Measurements from ENCODE around the gene MTA1. TPM values are rescaled to one million over a fixed set of nuclear protein-coding genes. Genes with fewer than 3 reads are reported as not detected.
A peak's percentile ranks its signal among the peaks of the same experiment; 100 is the strongest.

Gene MTA1
- polyA plus RNA-seq, 2 of the 4 experiments (the other 2 are of a cell fraction) = 46.8 to 86.7 TPM

DNA sequence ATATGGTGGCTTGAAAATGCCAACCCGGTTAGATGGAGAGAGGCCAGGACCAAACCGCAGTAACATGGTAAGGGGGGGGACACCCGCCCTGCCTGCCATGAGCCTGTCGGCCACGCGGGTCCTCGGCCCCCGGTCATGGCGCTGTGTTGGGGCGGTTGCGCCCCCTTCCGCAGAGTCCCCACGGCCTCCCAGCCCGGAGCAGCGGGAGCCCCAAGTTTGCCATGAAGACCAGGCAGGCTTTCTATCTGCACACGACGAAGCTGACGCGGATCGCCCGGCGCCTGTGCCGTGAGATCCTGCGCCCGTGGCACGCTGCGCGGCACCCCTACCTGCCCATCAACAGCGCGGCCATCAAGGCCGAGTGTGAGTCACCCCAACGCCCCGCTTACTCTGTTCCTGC lies 44.9 kb downstream of the MTA1 start (continued):
- TF ChIP-seq RARB (CRISPR knock-in tag; IDR thresholded peaks at IDR 0.05) = no peak
- no peak for TF ChIP-seq RFX5 (IDR thresholded peaks at IDR 0.05)
- TF ChIP-seq CEBPB (IDR thresholded peaks at IDR 0.05) = no peak

DNA sequence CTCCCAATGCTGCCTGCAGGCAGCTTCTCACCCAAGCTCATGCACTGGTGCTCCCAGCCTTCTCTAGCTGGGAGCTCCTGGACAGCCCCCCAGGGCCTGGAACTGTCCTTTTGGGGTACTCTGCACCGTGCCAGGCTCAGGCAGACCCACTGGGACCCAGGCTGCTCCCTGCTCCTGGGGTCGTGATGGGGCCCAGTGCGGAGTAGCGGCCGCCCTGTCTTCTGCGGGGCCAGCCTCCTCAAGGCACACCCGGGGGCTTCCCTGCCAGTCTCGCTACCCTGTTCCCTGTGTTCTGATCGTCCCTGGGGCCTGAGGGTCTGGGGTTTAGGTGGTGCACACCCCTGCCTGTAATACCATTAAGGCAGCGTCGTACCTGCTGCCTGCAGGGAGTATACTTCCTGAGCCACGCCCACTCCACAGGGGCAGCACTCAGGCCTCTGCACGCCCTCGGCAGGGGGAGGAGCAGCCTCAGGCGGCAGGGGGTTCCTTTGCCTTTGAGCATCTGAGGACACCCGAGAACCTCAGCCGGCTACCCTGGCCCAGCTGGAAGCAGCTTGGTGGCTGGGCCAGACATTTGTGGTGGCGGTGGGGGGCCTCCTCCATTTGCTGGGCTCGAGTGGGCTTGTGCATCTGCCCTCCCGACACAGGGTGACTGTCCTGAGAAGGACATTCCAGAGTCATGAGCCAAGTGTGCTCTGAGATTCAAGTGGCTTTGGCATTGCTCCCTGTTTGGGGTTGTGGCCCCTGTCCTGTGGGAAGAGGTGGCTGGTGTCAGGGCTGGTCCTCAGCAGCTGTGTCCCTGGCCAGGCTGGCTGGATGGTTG lies 45.8 kb downstream of the MTA1 start:
- FAIRE-seq (no peak), DNase-seq (ENCODE audit: low read depth in 1 of 2, low spot score in 1 of 2) (no peak), ATAC-seq (peak in 1 of 2 experiments; percentile 10; a peak in 3 of 6 replicates)
- Histone ChIP-seq H3K4me3 (no peak overlapping the region), H3K4me1 (peaks cover 11% of the 10 kb centered on the region), H3K9me3 (no peaks in the 10 kb centered on the region), H3K27ac (peak overlapping the region in 1 of 2 experiments; percentile 16; a peak in 1 of 6 replicates), H3K4me2 (no peak overlapping the region; the same call in 2 of the 3 replicates)
- TF ChIP-seq CHD4 (IDR thresholded peaks at IDR 0.05; ENCODE audit: borderline replicate concordance) (no peak), TFCP2L1 (CRISPR knock-in tag; IDR thresholded peaks at IDR 0.05) (no peak), POLR2A (IDR thresholded peaks at IDR 0.05; ENCODE audit: low read length) (no peak), NPAS2 (CRISPR knock-in tag; IDR thresholded peaks at IDR 0.05; ENCODE audit: borderline replicate concordance) (no peak)
- TF ChIP-seq, protein P1, sequence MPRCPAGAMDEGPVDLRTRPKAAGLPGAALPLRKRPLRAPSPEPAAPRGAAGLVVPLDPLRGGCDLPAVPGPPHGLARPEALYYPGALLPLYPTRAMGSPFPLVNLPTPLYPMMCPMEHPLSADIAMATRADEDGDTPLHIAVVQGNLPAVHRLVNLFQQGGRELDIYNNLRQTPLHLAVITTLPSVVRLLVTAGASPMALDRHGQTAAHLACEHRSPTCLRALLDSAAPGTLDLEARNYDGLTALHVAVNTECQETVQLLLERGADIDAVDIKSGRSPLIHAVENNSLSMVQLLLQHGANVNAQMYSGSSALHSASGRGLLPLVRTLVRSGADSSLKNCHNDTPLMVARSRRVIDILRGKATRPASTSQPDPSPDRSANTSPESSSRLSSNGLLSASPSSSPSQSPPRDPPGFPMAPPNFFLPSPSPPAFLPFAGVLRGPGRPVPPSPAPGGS (IDR thresholded peaks at IDR 0.05) = no peak
- ChIA-PET CTCF (interaction anchor here (1.0 to 9.6 kb wide), 3 partner anchors 9 to 25 kb away, joined by 3 to 58 read pairs (median 8); partner anchors contain the start of gene TEDC1), POLR2A (no interaction called here)
- 63% methylated on average over 6 of the region's 20 CpGs for WGBS (ENCODE audit: missing lambda C conversion rate)

DNA sequence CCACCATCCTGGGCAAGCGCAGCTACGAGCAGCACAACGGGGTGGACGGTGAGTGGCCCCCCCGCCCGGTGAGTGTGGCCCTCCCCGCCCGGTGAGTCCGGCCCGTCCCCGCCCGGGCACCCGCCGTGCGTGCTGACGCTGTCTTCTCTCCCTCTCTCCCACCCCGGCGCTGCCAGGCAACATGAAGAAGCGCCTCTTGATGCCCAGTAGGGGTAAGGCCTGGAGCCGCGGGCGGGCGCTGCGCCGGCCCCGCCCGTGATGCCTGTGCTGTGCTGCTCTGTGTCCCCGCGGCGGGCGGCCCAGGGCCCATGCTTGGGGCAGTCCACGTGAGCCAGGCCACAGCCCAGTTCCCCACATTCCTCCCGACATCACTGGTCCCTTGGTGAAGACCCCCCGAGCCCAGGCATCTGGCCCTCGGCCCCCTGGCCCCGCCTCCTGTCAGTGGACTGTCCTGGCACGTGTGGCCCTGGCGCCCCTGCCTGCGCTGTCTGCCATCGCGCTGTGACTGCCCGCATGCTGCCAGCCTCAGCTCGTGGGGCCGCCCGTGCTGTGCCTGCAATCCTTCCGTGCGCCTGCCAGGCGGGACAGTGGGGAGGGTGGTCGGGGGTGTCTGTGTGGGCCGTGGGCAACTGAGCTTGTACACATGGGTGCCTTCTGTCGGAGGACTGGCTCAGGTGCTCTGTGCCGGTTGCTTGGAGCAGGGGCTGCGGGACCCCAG lies 47.1 kb downstream of the MTA1 start:
- FAIRE-seq = no peak
- TF ChIP-seq, protein P1 (IDR thresholded peaks at IDR 0.05) = no peak
- TF ChIP-seq HOXB13 (CRISPR knock-in tag; IDR thresholded peaks at IDR 0.05; ENCODE audit: low read depth) (no peak), ZFP36 (IDR thresholded peaks at IDR 0.05; ENCODE audit: borderline replicate concordance, partially characterized antibody) (no peak)
- TF ChIP-seq, protein P2, sequence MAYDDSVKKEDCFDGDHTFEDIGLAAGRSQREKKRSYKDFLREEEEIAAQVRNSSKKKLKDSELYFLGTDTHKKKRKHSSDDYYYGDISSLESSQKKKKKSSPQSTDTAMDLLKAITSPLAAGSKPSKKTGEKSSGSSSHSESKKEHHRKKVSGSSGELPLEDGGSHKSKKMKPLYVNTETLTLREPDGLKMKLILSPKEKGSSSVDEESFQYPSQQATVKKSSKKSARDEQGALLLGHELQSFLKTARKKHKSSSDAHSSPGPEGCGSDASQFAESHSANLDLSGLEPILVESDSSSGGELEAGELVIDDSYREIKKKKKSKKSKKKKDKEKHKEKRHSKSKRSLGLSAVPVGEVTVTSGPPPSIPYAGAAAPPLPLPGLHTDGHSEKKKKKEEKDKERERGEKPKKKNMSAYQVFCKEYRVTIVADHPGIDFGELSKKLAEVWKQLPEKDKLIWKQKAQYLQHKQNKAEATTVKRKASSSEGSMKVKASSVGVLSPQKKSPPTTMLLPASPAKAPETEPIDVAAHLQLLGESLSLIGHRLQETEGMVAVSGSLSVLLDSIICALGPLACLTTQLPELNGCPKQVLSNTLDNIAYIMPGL (CRISPR knock-in tag; IDR thresholded peaks at IDR 0.05; ENCODE audit: borderline replicate concordance) = no peak
- ChIA-PET POLR2A (no interaction called here), CTCF (interaction anchor here (1.9 to 9.6 kb wide), 3 partner anchors 14 to 23 kb away, joined by 8 to 107 read pairs (median 58); partner anchors contain the start of gene TEDC1)
- ATAC-seq = no peak
- H3K4me2 ChIP-seq = no peak overlapping the region
- WGBS (ENCODE audit: missing lambda C conversion rate) = 93% methylated on average over 29 of the region's 53 CpGs
- peaks cover 21% of the 10 kb centered on the region for H3K4me1 ChIP-seq
- H3K27ac ChIP-seq = no peak overlapping the region
- no peak overlapping the region for H3K4me3 ChIP-seq
- no peaks in the 10 kb centered on the region for H3K9me3 ChIP-seq
- no peak for DNase-seq (ENCODE audit: low read depth in 1 of 2, low spot score in 1 of 2)

DNA sequence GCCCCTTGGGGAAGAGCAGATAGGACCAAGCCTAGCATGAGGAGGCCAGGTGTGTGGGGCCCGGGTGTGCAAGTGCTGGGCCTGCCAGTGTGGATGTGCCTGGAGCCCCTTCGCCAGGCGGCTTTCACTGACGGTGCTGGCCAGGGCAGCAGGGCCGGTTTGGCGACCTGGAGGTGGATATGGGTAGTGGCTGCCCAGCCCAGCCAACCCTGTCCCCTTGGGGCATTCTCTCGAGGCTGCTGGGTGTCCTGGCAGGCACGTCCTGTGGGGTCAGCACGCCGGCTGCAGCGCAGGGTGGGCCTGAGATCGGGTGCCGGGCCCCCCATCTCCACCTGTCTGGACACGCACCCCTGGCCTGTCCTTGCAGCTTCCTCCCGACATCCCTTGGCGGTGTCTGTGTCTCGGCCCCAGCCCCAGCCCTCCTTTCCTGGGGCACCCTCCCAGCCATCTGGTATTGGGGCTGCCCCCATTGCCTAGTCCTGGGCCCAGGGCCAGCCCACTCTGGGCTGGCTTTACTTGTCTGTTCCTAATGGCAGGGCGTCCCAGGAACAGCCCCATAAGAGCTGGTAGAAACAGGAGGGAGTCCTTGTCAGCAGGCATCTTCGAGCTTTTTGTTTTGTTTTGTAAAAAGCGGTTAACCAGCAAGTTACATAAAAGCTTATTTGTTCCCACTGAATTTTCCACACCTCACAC lies 47.8 kb downstream of the MTA1 start:
- no peak overlapping the region for H3K4me2 ChIP-seq
- FAIRE-seq (no peak), DNase-seq (ENCODE audit: low read depth in 1 of 2, low spot score in 1 of 2) (no peak), ATAC-seq (no peak)
- CTCF ChIA-PET = interaction anchor here (1.5 to 9.6 kb wide), 3 partner anchors 9 to 23 kb away, joined by 4 to 107 read pairs (median 58); partner anchors contain the start of gene TEDC1
- H3K4me1 ChIP-seq = peaks cover 27% of the 10 kb centered on the region
- WGBS (ENCODE audit: missing lambda C conversion rate) = 97% methylated on average over 16 of the region's 20 CpGs
- no peak overlapping the region for H3K27ac ChIP-seq
- POLR2A ChIA-PET = no interaction called here
- H3K9me3 ChIP-seq = no peaks in the 10 kb centered on the region
- no peak overlapping the region for H3K4me3 ChIP-seq
- TF ChIP-seq RNF2 (IDR thresholded peaks at IDR 0.05; ENCODE audit: borderline replicate concordance, low read depth) (no peak), POLR2AphosphoS2 (conservative IDR thresholded peaks at IDR 0.05; ENCODE audit: low read length) (no peak), GATA3 (IDR thresholded peaks at IDR 0.05; ENCODE audit: borderline replicate concordance) (no peak), FOSB (CRISPR knock-in tag; IDR thresholded peaks at IDR 0.05) (no peak)
